Measurements from ENCODE around the gene ILRUN. TPM values are rescaled to one million over a fixed set of nuclear protein-coding genes. Genes with fewer than 3 reads are reported as not detected.
A peak's percentile ranks its signal among the peaks of the same experiment; 100 is the strongest.

Gene ILRUN
- total and polyA plus RNA-seq, 9 of the 15 experiments (the other 6 are each of a cell fraction or from before 2014, with no cell fraction given): 24.9 to 78.9 (median 53.4) TPM

- TF ChIP-seq, protein P1, sequence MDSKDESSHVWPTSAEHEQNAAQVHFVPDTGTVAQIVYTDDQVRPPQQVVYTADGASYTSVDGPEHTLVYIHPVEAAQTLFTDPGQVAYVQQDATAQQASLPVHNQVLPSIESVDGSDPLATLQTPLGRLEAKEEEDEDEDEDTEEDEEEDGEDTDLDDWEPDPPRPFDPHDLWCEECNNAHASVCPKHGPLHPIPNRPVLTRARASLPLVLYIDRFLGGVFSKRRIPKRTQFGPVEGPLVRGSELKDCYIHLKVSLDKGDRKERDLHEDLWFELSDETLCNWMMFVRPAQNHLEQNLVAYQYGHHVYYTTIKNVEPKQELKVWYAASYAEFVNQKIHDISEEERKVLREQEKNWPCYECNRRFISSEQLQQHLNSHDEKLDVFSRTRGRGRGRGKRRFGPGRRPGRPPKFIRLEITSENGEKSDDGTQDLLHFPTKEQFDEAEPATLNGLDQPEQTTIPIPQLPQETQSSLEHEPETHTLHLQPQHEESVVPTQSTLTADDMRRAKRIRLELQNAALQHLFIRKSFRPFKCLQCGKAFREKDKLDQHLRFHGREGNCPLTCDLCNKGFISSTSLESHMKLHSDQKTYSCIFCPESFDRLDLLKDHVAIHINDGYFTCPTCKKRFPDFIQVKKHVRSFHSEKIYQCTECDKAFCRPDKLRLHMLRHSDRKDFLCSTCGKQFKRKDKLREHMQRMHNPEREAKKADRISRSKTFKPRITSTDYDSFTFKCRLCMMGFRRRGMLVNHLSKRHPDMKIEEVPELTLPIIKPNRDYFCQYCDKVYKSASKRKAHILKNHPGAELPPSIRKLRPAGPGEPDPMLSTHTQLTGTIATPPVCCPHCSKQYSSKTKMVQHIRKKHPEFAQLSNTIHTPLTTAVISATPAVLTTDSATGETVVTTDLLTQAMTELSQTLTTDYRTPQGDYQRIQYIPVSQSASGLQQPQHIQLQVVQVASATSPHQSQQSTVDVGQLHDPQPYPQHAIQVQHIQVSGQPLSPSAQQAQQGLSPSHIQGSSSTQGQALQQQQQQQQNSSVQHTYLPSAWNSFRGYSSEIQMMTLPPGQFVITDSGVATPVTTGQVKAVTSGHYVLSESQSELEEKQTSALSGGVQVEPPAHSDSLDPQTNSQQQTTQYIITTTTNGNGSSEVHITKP (IDR thresholded peaks at IDR 0.05; ENCODE audit: partially characterized antibody): peak; percentile 70
- TF ChIP-seq TAF1 (IDR thresholded peaks at IDR 0.05; ENCODE audit: control insufficient read depth, extremely low read depth, insufficient read depth, low read length, severe bottlenecking) (no peak), ZSCAN32 (CRISPR knock-in tag; IDR thresholded peaks at IDR 0.05) (no peak), SMARCE1 (IDR thresholded peaks at IDR 0.05) (peak; percentile 86), SMARCC2 (IDR thresholded peaks at IDR 0.05; ENCODE audit: low read depth) (0 out of 2 replicates have a peak, but pooled peaks have one; percentile 25), HDAC1 (IDR thresholded peaks at IDR 0.05) (peak in 1 of 2 experiments; percentile 16; a peak in 1 of 4 replicates), PHF20 (IDR thresholded peaks at IDR 0.05; ENCODE audit: partially characterized antibody) (peak; percentile 32), SAFB2 (IDR thresholded peaks at IDR 0.05; ENCODE audit: borderline replicate concordance, low read depth, low read length, severe bottlenecking) (no peak), ZNF23 (CRISPR knock-in tag; IDR thresholded peaks at IDR 0.05) (no peak), PHB2 (IDR thresholded peaks at IDR 0.05; ENCODE audit: low read depth) (no peak), ZNF561 (CRISPR knock-in tag; conservative IDR thresholded peaks at IDR 0.05) (no peak), ZNF551 (CRISPR knock-in tag; IDR thresholded peaks at IDR 0.05) (no peak), ZNF239 (CRISPR knock-in tag; IDR thresholded peaks at IDR 0.05) (no peak), ZNF76 (CRISPR knock-in tag; IDR thresholded peaks at IDR 0.05; ENCODE audit: borderline replicate concordance) (no peak), ZNF408 (CRISPR knock-in tag; IDR thresholded peaks at IDR 0.05; ENCODE audit: low read depth) (no peak), ELF2 (CRISPR knock-in tag; IDR thresholded peaks at IDR 0.05) (no peak), SMARCA5 (IDR thresholded peaks at IDR 0.05) (no peak), SRSF7 (optimal IDR thresholded peaks at IDR 0.05; ENCODE audit: low read depth, low read length) (no peak), MCM5 (IDR thresholded peaks at IDR 0.05; ENCODE audit: low read depth) (no peak), ZNF232 (CRISPR knock-in tag; IDR thresholded peaks at IDR 0.05) (no peak), POU5F1 (IDR thresholded peaks at IDR 0.05; ENCODE audit: borderline replicate concordance, low read depth, low read length, partially characterized antibody) (no peak)
- TF ChIP-seq, protein P2, sequence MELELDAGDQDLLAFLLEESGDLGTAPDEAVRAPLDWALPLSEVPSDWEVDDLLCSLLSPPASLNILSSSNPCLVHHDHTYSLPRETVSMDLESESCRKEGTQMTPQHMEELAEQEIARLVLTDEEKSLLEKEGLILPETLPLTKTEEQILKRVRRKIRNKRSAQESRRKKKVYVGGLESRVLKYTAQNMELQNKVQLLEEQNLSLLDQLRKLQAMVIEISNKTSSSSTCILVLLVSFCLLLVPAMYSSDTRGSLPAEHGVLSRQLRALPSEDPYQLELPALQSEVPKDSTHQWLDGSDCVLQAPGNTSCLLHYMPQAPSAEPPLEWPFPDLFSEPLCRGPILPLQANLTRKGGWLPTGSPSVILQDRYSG (tag; conservative IDR thresholded peaks at IDR 0.05; ENCODE audit: low read depth): no peak
- TF ChIP-seq, protein P3, sequence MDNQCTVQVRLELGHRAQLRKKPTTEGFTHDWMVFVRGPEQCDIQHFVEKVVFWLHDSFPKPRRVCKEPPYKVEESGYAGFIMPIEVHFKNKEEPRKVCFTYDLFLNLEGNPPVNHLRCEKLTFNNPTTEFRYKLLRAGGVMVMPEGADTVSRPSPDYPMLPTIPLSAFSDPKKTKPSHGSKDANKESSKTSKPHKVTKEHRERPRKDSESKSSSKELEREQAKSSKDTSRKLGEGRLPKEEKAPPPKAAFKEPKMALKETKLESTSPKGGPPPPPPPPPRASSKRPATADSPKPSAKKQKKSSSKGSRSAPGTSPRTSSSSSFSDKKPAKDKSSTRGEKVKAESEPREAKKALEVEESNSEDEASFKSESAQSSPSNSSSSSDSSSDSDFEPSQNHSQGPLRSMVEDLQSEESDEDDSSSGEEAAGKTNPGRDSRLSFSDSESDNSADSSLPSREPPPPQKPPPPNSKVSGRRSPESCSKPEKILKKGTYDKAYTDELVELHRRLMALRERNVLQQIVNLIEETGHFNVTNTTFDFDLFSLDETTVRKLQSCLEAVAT (IDR thresholded peaks at IDR 0.05): no peak
- TF ChIP-seq, protein P4, sequence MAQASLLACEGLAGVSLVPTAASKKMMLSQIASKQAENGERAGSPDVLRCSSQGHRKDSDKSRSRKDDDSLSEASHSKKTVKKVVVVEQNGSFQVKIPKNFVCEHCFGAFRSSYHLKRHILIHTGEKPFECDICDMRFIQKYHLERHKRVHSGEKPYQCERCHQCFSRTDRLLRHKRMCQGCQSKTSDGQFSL (CRISPR knock-in tag; IDR thresholded peaks at IDR 0.05): no peak
- TF ChIP-seq, protein P4 (tag; IDR thresholded peaks at IDR 0.05): no peak
Measured at GRCh38 chr6:34714663-34715062, 18.1 kb upstream of the ILRUN start (continued).

Data from K562 (cell line).